Liver (tissue), 9 donors: ENCODE measurements around the gene CELF5. TPM values are rescaled to one million over a fixed set of nuclear protein-coding genes. Genes with fewer than 3 reads are reported as not detected.

Experiments
- DNase-seq: peaks from one replicate; pipeline ENCODE4 v3.0.0-alpha.2; 2017; ENCODE audit warnings: low spot score
- H3K27ac ChIP-seq, 2 donors: one replicate each; pipeline ENCODE4 v1.7.0; 2013; ENCODE audit warnings: inconsistent platforms in 2 of 2, low read length in 2 of 2, control low read depth in 1 of 2, low read depth in 1 of 2, mild to moderate bottlenecking in 1 of 2
- H3K27me3 ChIP-seq, 4 donors: one replicate each; pipeline versions ENCODE4 v1.6.1 to v1.7.0; 2013; ENCODE audit warnings: low read length in 3 of 4, inconsistent platforms in 1 of 4, mild to moderate bottlenecking in 1 of 4, moderate library complexity in 1 of 4; ENCODE audit not compliant: control insufficient read depth in 4 of 4, insufficient read depth in 4 of 4
- H3K36me3 ChIP-seq, 4 donors: one replicate each; pipeline versions ENCODE4 v1.6.1 to v1.7.0; 2013; ENCODE audit warnings: low read length in 3 of 4, mild to moderate bottlenecking in 3 of 4, low read depth in 1 of 4, moderate library complexity in 1 of 4; ENCODE audit not compliant: control insufficient read depth in 4 of 4, insufficient read depth in 3 of 4
- H3K4me1 ChIP-seq, 4 donors: one replicate each; pipeline versions ENCODE4 v1.6.1 to v1.7.0; 2013; ENCODE audit warnings: low read length in 3 of 4, mild to moderate bottlenecking in 3 of 4, moderate library complexity in 1 of 4; ENCODE audit not compliant: control insufficient read depth in 4 of 4, insufficient read depth in 4 of 4
- H3K4me3 ChIP-seq, 3 donors: one replicate each; pipeline versions ENCODE4 v1.6.1 to v1.7.0; 2013; ENCODE audit warnings: low read length in 3 of 3, control low read depth in 1 of 3, low read depth in 1 of 3, mild to moderate bottlenecking in 1 of 3
- H3K9ac ChIP-seq, 2 donors: one replicate each; pipeline ENCODE4 v1.7.0; 2013; ENCODE audit warnings: low read length in 2 of 2, mild to moderate bottlenecking in 2 of 2, moderate library complexity in 2 of 2, control low read depth in 1 of 2, low read depth in 1 of 2
- H3K9me3 ChIP-seq, 4 donors: one replicate each; pipeline versions ENCODE4 v1.6.1 to v1.7.0; 2013; ENCODE audit warnings: low read length in 3 of 4; ENCODE audit not compliant: control insufficient read depth in 4 of 4
- ATF3 ChIP-seq: IDR thresholded peaks from 2 replicates; pipeline ENCODE4 v1.6.1; 2016; ENCODE audit warnings: antibody characterized with exemption
- CTCF ChIP-seq: fragments of 150-350 bp; IDR thresholded peaks from 2 replicates; pipeline ENCODE4 v1.5.1; 2017; ENCODE audit warnings: improper control_type of control experiment, low read depth, low read length; ENCODE audit not compliant: missing input control
- FOXA1 ChIP-seq: IDR thresholded peaks from 2 replicates; pipeline ENCODE4 v1.6.1; 2016; ENCODE audit warnings: antibody characterized with exemption
- FOXA2 ChIP-seq: IDR thresholded peaks from 2 replicates; pipeline ENCODE4 v1.6.1; 2016; ENCODE audit warnings: antibody characterized with exemption
- GABPA ChIP-seq, 2 donors: IDR thresholded peaks in 1 of 2; conservative IDR thresholded peaks in 1 of 2; 2 replicates each; pipeline ENCODE4 v1.6.1; 2016; ENCODE audit warnings: antibody characterized with exemption in 2 of 2, mild to moderate bottlenecking in 1 of 2, moderate library complexity in 1 of 2
- HNF4A ChIP-seq, 2 donors: conservative IDR thresholded peaks; 2 replicates each; pipeline ENCODE4 v1.6.1; 2016; ENCODE audit warnings: antibody characterized with exemption in 2 of 2, mild to moderate bottlenecking in 2 of 2
- HNF4G ChIP-seq: IDR thresholded peaks from 2 replicates; pipeline ENCODE4 v1.6.1; 2016; ENCODE audit warnings: antibody characterized with exemption
- JUND ChIP-seq, 2 donors: IDR thresholded peaks; 2 replicates each; pipeline ENCODE4 v1.6.1; 2016; ENCODE audit warnings: antibody characterized with exemption in 2 of 2
- MAX ChIP-seq: IDR thresholded peaks from 2 replicates; pipeline ENCODE4 v1.6.1; 2016; ENCODE audit warnings: antibody characterized with exemption
- NR2F2 ChIP-seq: IDR thresholded peaks from 2 replicates; pipeline ENCODE4 v1.6.1; 2016; ENCODE audit warnings: antibody characterized with exemption
- REST ChIP-seq: IDR thresholded peaks from 2 replicates; pipeline ENCODE4 v1.6.1; 2016; ENCODE audit warnings: antibody characterized with exemption, mild to moderate bottlenecking
- RXRA ChIP-seq, 2 donors: IDR thresholded peaks; 2 replicates each; pipeline ENCODE4 v1.6.1; 2017 to 2018; ENCODE audit warnings: antibody characterized with exemption in 2 of 2, mild to moderate bottlenecking in 1 of 2
- TAF1 ChIP-seq: conservative IDR thresholded peaks from 2 replicates; pipeline ENCODE4 v1.6.1; 2016; ENCODE audit warnings: antibody characterized with exemption, mild to moderate bottlenecking
- YY1 ChIP-seq: IDR thresholded peaks from 2 replicates; pipeline ENCODE4 v1.6.1; 2016; ENCODE audit warnings: antibody characterized with exemption, mild to moderate bottlenecking
- ZBTB33 ChIP-seq: IDR thresholded peaks from 2 replicates; pipeline ENCODE4 v1.6.1; 2016; ENCODE audit warnings: antibody characterized with exemption
- WGBS: extraction: QIAGEN DNeasy Blood & Tissue Kit; methylation state at CpG from one replicate; pipeline ENCODE4 v1.1.7; 2013; 5-methylcytosine and 5-hydroxymethylcytosine counted together
- polyA plus RNA-seq, 2 donors: library from polyadenylated mRNA; stranded (reverse) in 1 of 2; unstranded in 1 of 2; fragments of 200-250 nt in 1 of 2; fragments of >200 nt in 1 of 2; fragmentation: Nextera tagmentation in 1 of 2; extraction: Ambion mirVana in 1 of 2; gene quantifications; one replicate each; pipeline versions ENCODE4 v1.2.1 to v1.2.3, GENCODE V29; 2013 to 2015
- total RNA-seq, 2 donors: library from RNA; depleted of rRNA; stranded (reverse); fragments of >200 nt; gene quantifications; one replicate each; pipeline ENCODE4 v1.2.3, GENCODE V29; 2014
- donor health status: healthy.
- donor health status: healthy.
- donor health status: healthy.
- donor health status: healthy.
- donor health status: healthy.

CELF5 gene
- total and polyA plus RNA-seq, 4 donors = 0.06 to 0.50 (median 0.26) TPM

GRCh38 chr19:3254520-3254919 is 30.1 kb downstream of the CELF5 start:
- no peaks in the 10 kb centered on the region for H3K27me3 ChIP-seq

GRCh38 chr19:3257071-3257470 is 32.6 kb downstream of the CELF5 start:
- DNase-seq = no peak
- H3K4me3 ChIP-seq = no peak overlapping the region
- no peaks in the 10 kb centered on the region for H3K36me3 ChIP-seq
- peaks cover 3 to 14% (median 7%) of the 10 kb centered on the region in 4 donors for H3K9me3 ChIP-seq
- H3K27me3 ChIP-seq = no peaks in the 10 kb centered on the region
- no peak for TF ChIP-seq MAX
- 79% methylated on average over 8 of the region's 8 CpGs for WGBS
- no peak overlapping the region for H3K9ac ChIP-seq
- no peak overlapping the region for H3K27ac ChIP-seq
- no peaks in the 10 kb centered on the region for H3K4me1 ChIP-seq

More at GRCh38 chr19:3254520-3254919, 30.1 kb downstream of the CELF5 start:
- H3K27ac ChIP-seq = no peak overlapping the region
- TF ChIP-seq HNF4A (conservative IDR thresholded peaks at IDR 0.05) = no peak
- no peak for TF ChIP-seq JUND (IDR thresholded peaks at IDR 0.05)
- TF ChIP-seq HNF4G = no peak
- TF ChIP-seq ATF3 = no peak
- TF ChIP-seq FOXA2 = no peak
- TF ChIP-seq NR2F2 = no peak
- TF ChIP-seq REST = no peak
- TF ChIP-seq GABPA (IDR thresholded peaks at IDR 0.05 in 1 of 2, conservative IDR thresholded peaks at IDR 0.05 in 1 of 2) = no peak
- TF ChIP-seq RXRA (IDR thresholded peaks at IDR 0.05) = no peak
- no peak for TF ChIP-seq CTCF
- no peak for DNase-seq
- H3K36me3 ChIP-seq = no peaks in the 10 kb centered on the region
- no peaks in the 10 kb centered on the region for H3K4me1 ChIP-seq
- H3K9ac ChIP-seq = no peak overlapping the region
- no peak overlapping the region for H3K4me3 ChIP-seq
- H3K9me3 ChIP-seq = peaks cover 3 to 14% (median 7%) of the 10 kb centered on the region in 4 donors

GRCh38 chr19:3262362-3262761 is 37.9 kb downstream of the CELF5 start:
- Histone ChIP-seq H3K27me3 (no peaks in the 10 kb centered on the region), H3K9ac (no peak overlapping the region), H3K4me1 (no peaks in the 10 kb centered on the region), H3K27ac (no peak overlapping the region), H3K36me3 (no peaks in the 10 kb centered on the region), H3K9me3 (no peaks in the 10 kb centered on the region), H3K4me3 (no peak overlapping the region)
- no peak for DNase-seq
- 89% methylated on average over 7 of the region's 7 CpGs for WGBS
- no peak for TF ChIP-seq HNF4G
- TF ChIP-seq JUND (IDR thresholded peaks at IDR 0.05) = no peak
- no peak for TF ChIP-seq NR2F2
- TF ChIP-seq ZBTB33 = no peak
- TF ChIP-seq FOXA2 = no peak
- no peak for TF ChIP-seq ATF3
- TF ChIP-seq GABPA (IDR thresholded peaks at IDR 0.05 in 1 of 2, conservative IDR thresholded peaks at IDR 0.05 in 1 of 2) = no peak
- no peak for TF ChIP-seq MAX
- TF ChIP-seq TAF1 = no peak
- no peak for TF ChIP-seq YY1
- TF ChIP-seq HNF4A (conservative IDR thresholded peaks at IDR 0.05) = no peak
- TF ChIP-seq FOXA1 = no peak
- no peak for TF ChIP-seq RXRA (IDR thresholded peaks at IDR 0.05)
